Stimulated activated naive B cell treated with anti-CD40 and anti-IgM and Interleukin-4, amounts not matched to agents 10 μg/mL and 1 μg/mL and 100 μg/mL, for 72 hours (primary cell): ENCODE data around the gene OSBPL3.
A peak's percentile ranks its signal among the peaks of the same experiment; 100 is the strongest.

Source experiments
- ATAC-seq, 2 donors: fragments of 150-1000 bp; cut with Tn5 transposase; replicated peaks; 2 replicates each; pipeline ENCODE4 v1.10.0; 2021; ENCODE audit warnings: moderate library complexity in 1 of 2
- DNase-seq: peaks from one replicate; pipeline ENCODE4 v3.0.0; 2021
- H3K27ac Mint-ChIP-seq: one replicate; pipeline ENCODE4 v1.8.0; 2022; ENCODE audit warnings: mild to moderate bottlenecking, mixed read lengths
- H3K27me3 Mint-ChIP-seq, 2 donors: one replicate each; pipeline ENCODE4 v1.8.0; 2022; ENCODE audit warnings: mixed read lengths in 2 of 2
- H3K36me3 Mint-ChIP-seq, 2 donors: one replicate each; pipeline ENCODE4 v1.8.0; 2022; ENCODE audit warnings: mixed read lengths in 2 of 2, mild to moderate bottlenecking in 1 of 2
- H3K4me1 Mint-ChIP-seq, 2 donors: one replicate each; pipeline ENCODE4 v1.8.0; 2022; ENCODE audit warnings: mixed read lengths in 2 of 2, mild to moderate bottlenecking in 1 of 2
- H3K4me3 Mint-ChIP-seq, 2 donors: one replicate each; pipeline ENCODE4 v1.8.0; 2022; ENCODE audit warnings: mild to moderate bottlenecking in 2 of 2, mixed read lengths in 2 of 2, moderate library complexity in 1 of 2
- H3K9me3 Mint-ChIP-seq, 2 donors: one replicate each; pipeline ENCODE4 v1.8.0; 2022; ENCODE audit warnings: mixed read lengths in 2 of 2, mild to moderate bottlenecking in 1 of 2

Gene OSBPL3

GRCh38 chr7:24831240-24831639 is 148.7 kb downstream of the OSBPL3 start:
- Mint-ChIP-seq H3K4me3 (no peak overlapping the region), H3K27me3 (no peaks in the 10 kb centered on the region), H3K9me3 (no peaks in the 10 kb centered on the region), H3K4me1 (peaks cover 41 to 79% of the 10 kb centered on the region in 2 donors), H3K27ac (peak overlapping the region; percentile 31), H3K36me3 (peaks cover 39 to 50% of the 10 kb centered on the region in 2 donors)
- no peak for ATAC-seq
- no peak for DNase-seq

DNA sequence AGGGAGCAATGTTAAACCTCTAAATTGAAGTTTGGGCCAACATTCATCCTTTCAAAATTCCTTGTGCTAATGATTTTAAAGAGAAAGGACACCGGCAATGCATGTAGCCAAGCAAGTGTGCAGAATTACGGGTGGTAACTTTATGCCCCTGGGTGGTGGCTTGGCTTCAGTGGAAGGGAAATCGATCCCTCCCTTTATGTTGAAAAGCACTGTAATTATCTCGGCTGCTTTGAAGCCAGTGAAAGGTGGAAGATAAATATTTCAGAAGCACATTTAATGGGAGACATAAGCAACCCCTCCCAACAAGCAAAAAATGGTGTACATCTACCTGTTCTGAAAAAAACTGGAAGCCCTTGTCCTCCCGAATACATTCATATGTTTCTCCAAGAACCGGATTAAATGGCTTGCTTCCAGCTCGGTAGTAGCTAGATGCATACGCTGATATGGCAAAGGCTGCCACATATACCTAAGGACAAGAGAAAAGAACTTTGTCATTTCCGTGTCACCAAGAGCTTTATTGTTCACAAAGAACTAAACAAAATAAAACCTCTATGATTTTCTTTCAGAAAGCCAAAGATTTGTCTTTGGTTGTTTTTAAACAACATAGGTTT is 149.4 kb downstream of the OSBPL3 start:
- Mint-ChIP-seq H3K4me3 (no peak overlapping the region), H3K36me3 (peaks cover 45 to 56% of the 10 kb centered on the region in 2 donors), H3K27me3 (no peaks in the 10 kb centered on the region), H3K4me1 (peaks cover 42 to 80% of the 10 kb centered on the region in 2 donors), H3K27ac (no peak overlapping the region), H3K9me3 (no peaks in the 10 kb centered on the region)
- ATAC-seq (no peak), DNase-seq (no peak)

- no peak for DNase-seq
- no peaks in the 10 kb centered on the region for H3K27me3 Mint-ChIP-seq
- ATAC-seq = no peak
- no peak overlapping the region for H3K27ac Mint-ChIP-seq
- H3K4me3 Mint-ChIP-seq = no peak overlapping the region
- no peaks in the 10 kb centered on the region for H3K9me3 Mint-ChIP-seq
- H3K4me1 Mint-ChIP-seq = peaks cover 42 to 83% of the 10 kb centered on the region in 2 donors
- H3K36me3 Mint-ChIP-seq = peaks cover 53 to 63% of the 10 kb centered on the region in 2 donors
Measured at GRCh38 chr7:24829787-24830186, 150.2 kb downstream of the OSBPL3 start.

DNA sequence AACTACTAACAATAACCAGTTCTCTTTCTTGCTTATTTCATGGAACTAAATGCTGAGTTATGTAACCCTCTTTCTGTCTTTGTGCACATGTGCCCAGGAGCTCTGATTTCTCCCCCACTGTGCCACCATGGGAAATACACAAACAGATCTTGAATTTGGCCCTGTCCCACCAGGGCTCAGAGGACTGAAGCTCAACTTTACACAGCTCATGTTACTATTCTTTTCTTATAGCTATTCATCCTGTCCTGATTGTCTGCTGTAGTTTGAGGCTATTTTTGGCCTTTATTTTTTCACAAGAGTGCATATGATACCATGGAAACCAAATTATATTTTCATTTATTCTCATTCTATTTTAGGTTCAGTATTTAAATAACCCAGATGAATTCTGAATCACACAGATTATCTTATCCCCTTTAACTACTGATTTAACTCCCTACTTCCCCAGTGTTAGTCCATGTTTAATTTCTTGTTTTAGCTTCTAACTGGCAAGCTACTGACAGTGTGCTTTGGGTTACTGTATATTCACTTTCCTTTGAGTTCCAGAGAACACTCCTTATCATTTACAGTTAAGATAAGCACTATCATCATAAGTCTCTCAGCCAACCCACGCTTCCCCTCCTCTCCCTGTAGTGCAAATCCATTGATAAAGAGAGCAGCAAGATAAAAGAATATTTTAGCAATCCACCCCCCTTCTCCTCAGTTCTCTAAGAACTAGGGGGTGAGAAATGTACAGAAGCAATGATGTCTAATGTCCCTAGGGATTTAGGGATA is 150.9 kb downstream of the OSBPL3 start:
- Mint-ChIP-seq H3K36me3 (peaks cover 55 to 66% of the 10 kb centered on the region in 2 donors), H3K27ac (no peak overlapping the region), H3K9me3 (no peaks in the 10 kb centered on the region), H3K27me3 (no peaks in the 10 kb centered on the region), H3K4me3 (no peak overlapping the region), H3K4me1 (peaks cover 44 to 80% of the 10 kb centered on the region in 2 donors)
- ATAC-seq = no peak
- DNase-seq = no peak

- Mint-ChIP-seq H3K36me3 (peaks cover 56 to 58% of the 10 kb centered on the region in 2 donors), H3K4me1 (peaks cover 31 to 66% of the 10 kb centered on the region in 2 donors), H3K27me3 (no peaks in the 10 kb centered on the region), H3K4me3 (no peak overlapping the region), H3K27ac (no peak overlapping the region), H3K9me3 (no peaks in the 10 kb centered on the region)
- no peak for ATAC-seq
- DNase-seq = no peak
Measured at GRCh38 chr7:24827589-24827988, 152.4 kb downstream of the OSBPL3 start.

DNA sequence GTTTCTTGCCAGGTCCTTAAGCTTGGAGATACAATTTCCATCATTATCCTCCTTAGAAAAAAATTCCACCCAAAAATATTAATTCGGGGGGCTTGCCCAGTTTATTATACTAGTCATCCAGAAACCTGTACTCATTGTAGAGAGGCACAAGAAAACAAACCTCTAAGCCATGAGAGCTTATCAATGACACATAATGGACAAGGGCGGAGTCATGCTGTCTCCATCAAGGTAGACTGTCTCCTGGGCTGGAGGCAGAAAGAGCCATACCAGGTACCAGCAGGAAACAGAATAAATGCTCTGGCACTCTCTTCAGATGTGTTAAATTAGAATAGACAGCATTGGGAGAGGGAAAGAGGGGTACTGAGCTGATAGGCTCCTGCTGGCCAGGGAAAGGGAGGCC is 153.0 kb downstream of the OSBPL3 start:
- no peak overlapping the region for H3K27ac Mint-ChIP-seq
- no peak overlapping the region for H3K4me3 Mint-ChIP-seq
- H3K9me3 Mint-ChIP-seq = no peaks in the 10 kb centered on the region
- H3K4me1 Mint-ChIP-seq = peaks cover 29 to 61% of the 10 kb centered on the region in 2 donors
- H3K36me3 Mint-ChIP-seq = peaks cover 54 to 55% of the 10 kb centered on the region in 2 donors
- no peaks in the 10 kb centered on the region for H3K27me3 Mint-ChIP-seq
- no peak for DNase-seq
- no peak for ATAC-seq

DNA sequence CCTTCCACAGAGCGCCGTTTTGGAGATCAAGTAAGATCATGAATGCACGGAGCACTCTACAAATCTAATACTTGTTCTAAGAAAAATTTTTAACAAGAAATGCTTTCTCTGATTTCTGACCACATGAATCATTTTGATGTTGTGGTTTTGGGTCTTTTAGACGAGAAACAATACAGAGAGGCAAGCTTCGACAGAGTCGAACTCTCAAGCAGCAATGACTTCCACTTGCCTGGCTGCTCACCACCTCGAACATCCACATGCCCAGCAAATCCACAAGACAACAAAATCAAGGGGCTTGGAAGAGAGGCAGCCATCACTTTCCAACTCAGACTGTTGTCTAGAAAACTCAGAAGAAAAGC is 153.3 kb downstream of the OSBPL3 start:
- ATAC-seq (no peak), DNase-seq (no peak)
- Mint-ChIP-seq H3K27me3 (no peaks in the 10 kb centered on the region), H3K36me3 (peaks cover 52 to 58% of the 10 kb centered on the region in 2 donors), H3K9me3 (no peaks in the 10 kb centered on the region), H3K27ac (no peak overlapping the region), H3K4me3 (no peak overlapping the region), H3K4me1 (peaks cover 28 to 61% of the 10 kb centered on the region in 2 donors)

- H3K9me3 Mint-ChIP-seq = no peaks in the 10 kb centered on the region
- H3K4me3 Mint-ChIP-seq = no peak overlapping the region
Measured at GRCh38 chr7:24825931-24826661, 153.9 kb downstream of the OSBPL3 start.

DNA sequence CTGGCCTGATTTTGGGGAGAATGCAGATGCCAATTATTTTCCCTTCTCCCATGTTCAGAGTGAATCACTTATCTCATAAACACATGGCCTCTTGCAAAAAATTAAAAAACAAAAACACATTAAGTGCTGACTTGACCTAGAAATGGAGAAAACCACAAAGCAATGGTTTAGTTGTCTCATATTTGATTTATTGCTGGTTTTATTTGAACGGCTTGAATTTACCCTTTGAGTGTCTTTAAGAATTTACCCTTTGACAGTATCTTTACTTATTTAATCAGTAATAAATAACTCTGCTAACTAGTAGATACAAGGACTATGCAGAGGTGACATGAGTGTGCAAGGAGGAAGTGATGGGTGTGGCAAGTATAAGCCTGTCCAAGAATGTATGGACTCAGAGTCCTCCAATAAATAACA is 154.6 kb downstream of the OSBPL3 start:
- no peak overlapping the region for H3K27ac Mint-ChIP-seq
- H3K36me3 Mint-ChIP-seq = peaks cover 48 to 55% of the 10 kb centered on the region in 2 donors
- H3K9me3 Mint-ChIP-seq = no peaks in the 10 kb centered on the region
- H3K4me1 Mint-ChIP-seq = peaks cover 31 to 63% of the 10 kb centered on the region in 2 donors
- ATAC-seq = no peak
- no peak overlapping the region for H3K4me3 Mint-ChIP-seq
- no peak for DNase-seq
- H3K27me3 Mint-ChIP-seq = no peaks in the 10 kb centered on the region

More at GRCh38 chr7:24825931-24826661, 153.9 kb downstream of the OSBPL3 start:
- ATAC-seq (no peak), DNase-seq (no peak)
- H3K27me3 Mint-ChIP-seq = no peaks in the 10 kb centered on the region
- peaks cover 51 to 59% of the 10 kb centered on the region in 2 donors for H3K36me3 Mint-ChIP-seq
- peaks cover 30 to 61% of the 10 kb centered on the region in 2 donors for H3K4me1 Mint-ChIP-seq
- peak overlapping the region; percentile 27 for H3K27ac Mint-ChIP-seq

DNA sequence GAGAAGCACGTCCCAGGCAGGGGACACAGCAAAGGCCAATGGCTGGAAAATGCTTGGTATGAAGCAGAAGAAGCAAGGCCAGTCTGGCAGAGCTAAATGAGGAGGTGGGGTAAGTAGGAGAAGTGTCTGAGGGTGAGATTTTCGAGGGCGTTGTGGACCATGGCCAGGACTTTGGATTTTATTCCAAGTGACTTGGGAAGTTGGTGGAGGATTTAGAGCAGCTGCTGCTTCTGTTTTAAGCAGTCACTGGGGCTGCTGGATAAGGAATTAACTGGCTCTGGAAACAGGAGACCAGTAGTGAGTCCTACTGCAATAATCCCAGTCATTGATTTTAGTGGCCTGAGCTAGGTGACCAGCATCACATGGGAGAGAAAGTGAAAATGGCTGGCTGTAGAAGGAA is 155.1 kb downstream of the OSBPL3 start:
- Mint-ChIP-seq H3K9me3 (no peaks in the 10 kb centered on the region), H3K36me3 (peaks cover 46 to 56% of the 10 kb centered on the region in 2 donors), H3K4me1 (peaks cover 34 to 68% of the 10 kb centered on the region in 2 donors), H3K4me3 (no peak overlapping the region), H3K27me3 (no peaks in the 10 kb centered on the region), H3K27ac (peak overlapping the region; percentile 11)
- DNase-seq = no peak
- no peak for ATAC-seq

GRCh38 chr7:24824400-24824799 is 155.6 kb downstream of the OSBPL3 start:
- H3K27ac Mint-ChIP-seq = peak overlapping the region; percentile 11
- no peak for DNase-seq
- H3K27me3 Mint-ChIP-seq = no peaks in the 10 kb centered on the region
- ATAC-seq = no peak
- H3K4me1 Mint-ChIP-seq = peaks cover 35 to 67% of the 10 kb centered on the region in 2 donors
- no peak overlapping the region for H3K4me3 Mint-ChIP-seq
- H3K9me3 Mint-ChIP-seq = no peaks in the 10 kb centered on the region
- peaks cover 44 to 53% of the 10 kb centered on the region in 2 donors for H3K36me3 Mint-ChIP-seq

DNA sequence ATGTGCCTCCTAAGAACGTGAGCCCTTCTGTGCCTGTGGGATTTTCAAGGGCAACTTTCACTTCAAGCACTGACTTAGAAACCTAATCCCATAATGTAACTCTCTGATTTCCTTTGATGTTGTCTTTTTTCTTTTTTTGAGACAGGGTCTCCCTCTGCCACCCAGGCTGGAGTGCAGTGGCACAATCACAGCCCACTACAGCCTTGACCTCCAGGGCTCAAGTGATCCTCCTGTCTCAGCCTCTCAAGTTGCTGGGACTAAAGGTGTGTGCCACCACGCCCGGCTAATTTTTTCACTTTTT is 158.3 kb downstream of the OSBPL3 start:
- peaks cover 31 to 46% of the 10 kb centered on the region in 2 donors for H3K4me1 Mint-ChIP-seq
- H3K9me3 Mint-ChIP-seq = no peaks in the 10 kb centered on the region
- H3K27me3 Mint-ChIP-seq = no peaks in the 10 kb centered on the region
- ATAC-seq (no peak), DNase-seq (no peak)
- peak overlapping the region; percentile 93 for H3K27ac Mint-ChIP-seq
- peak overlapping the region; percentile 36 to 66 for H3K4me3 Mint-ChIP-seq
- peaks cover 42 to 59% of the 10 kb centered on the region in 2 donors for H3K36me3 Mint-ChIP-seq

- Mint-ChIP-seq H3K27ac (peak overlapping the region; percentile 93), H3K4me3 (peak overlapping the region; percentile 58 to 66), H3K27me3 (no peaks in the 10 kb centered on the region), H3K4me1 (peaks cover 28 to 40% of the 10 kb centered on the region in 2 donors), H3K9me3 (no peaks in the 10 kb centered on the region), H3K36me3 (peaks cover 41 to 58% of the 10 kb centered on the region in 2 donors)
- peak; percentile 65 for DNase-seq
- peak; percentile 90 to 92 for ATAC-seq
Measured at GRCh38 chr7:24821045-24821753, 158.8 kb downstream of the OSBPL3 start.

DNA sequence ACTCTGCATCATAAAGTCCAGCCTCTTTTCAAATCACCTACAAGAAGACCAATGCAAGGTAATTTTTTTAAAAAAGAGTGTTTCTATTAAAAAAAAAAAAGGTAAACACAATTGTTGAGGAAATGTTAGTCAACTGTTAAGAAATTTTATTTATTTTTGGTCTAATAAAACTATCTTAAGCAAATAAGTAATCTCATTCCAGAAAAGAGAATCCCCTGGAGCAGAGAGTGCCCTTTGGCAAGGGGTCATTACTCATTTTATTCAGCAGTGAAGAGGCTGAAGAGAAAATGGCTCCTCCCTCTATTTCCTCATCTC is 159.3 kb downstream of the OSBPL3 start:
- H3K9me3 Mint-ChIP-seq = no peaks in the 10 kb centered on the region
- DNase-seq = no peak
- ATAC-seq = no peak
- peaks cover 24 to 35% of the 10 kb centered on the region in 2 donors for H3K4me1 Mint-ChIP-seq
- H3K4me3 Mint-ChIP-seq = no peak overlapping the region
- H3K27ac Mint-ChIP-seq = peak overlapping the region; percentile 93
- peaks cover 40 to 57% of the 10 kb centered on the region in 2 donors for H3K36me3 Mint-ChIP-seq
- no peaks in the 10 kb centered on the region for H3K27me3 Mint-ChIP-seq
